ENCODE results near the gene SEPTIN12.

SEPTIN12 gene

DNA sequence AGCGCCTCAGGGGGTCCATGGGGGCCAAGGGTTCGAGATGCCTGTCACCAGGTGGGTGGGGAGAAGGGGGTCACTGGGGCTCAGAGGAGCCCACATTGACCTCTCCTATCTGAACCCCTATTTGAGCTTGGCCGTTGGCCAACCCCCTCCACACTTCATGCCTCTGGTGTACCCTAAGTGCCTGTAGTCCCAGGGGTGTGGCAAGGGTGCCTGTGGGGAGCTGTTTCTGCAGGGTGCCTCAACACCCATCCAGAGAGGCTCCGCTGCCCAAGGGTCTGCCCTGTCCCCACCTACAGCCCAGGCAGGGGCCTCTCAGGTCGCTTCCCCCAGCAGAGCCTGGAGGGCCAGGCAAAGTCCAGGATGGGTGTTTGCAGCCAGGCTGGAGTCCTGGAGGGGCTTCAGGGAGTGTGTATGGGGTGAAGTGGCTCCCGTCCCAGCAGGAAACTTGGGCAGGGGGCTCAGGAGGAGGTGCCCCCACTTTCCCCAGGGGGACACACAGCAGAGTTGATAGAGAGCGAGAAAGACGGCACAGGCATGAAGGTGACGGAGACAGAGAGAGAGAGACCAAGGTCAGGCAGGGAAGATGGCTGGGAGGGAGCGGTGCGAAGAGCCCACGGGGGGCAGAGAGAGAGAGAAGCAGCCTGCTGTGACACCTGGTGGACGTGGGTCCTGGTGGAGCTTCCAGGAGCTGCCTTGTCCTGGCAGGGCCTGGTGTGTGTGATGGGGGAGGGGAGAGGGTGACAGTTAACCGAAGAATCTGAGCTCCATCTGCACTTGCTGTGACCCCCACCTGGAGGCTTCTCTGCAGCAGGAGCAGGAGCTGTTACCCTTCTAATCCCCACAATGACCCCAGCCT lies at the start of gene SEPTIN12:
TSS of gene SEPTIN12 (minus strand) at position 719 of the 856 bp plus-strand sequence. CDS start at position 19, 700 bp downstream.
- no peak for DNase-seq

- no peak for DNase-seq
Observed at GRCh38 chr16:4836727-4837126, 48.6 kb upstream of the SEPTIN12 start.

GRCh38 chr16:4833584-4833983 lies 45.4 kb upstream of the SEPTIN12 start:
- DNase-seq = no peak

DNA sequence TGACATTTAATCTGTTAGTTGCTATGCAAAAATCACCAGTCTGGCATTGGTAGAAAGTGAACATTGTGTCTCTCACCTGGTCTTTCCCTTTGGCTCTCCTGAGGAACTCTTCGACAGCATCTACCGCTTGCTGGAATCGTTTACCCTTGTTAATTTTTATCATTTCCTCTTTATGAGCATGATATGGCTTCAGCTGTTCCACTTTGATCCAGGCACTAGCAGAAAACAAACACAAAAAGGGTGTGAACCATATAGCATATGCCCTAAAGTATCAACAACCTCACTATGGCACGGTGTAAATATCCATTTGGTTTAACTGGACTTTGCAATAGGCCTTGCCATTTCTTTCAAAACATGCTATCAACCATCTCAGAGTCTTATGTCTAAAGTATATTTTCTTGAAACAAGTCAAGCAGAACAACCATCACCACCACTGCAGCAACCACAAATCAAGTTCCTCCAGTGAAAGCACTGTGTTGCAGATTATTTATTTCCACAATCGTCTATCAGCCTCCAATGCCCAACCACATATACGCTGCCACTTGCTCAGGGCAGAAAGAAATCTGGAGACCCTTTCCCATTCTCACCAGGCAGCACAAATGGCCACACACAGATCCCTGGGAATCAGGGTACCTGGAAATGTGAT lies 44.7 kb upstream of the SEPTIN12 start:
- no peak for DNase-seq

DNA sequence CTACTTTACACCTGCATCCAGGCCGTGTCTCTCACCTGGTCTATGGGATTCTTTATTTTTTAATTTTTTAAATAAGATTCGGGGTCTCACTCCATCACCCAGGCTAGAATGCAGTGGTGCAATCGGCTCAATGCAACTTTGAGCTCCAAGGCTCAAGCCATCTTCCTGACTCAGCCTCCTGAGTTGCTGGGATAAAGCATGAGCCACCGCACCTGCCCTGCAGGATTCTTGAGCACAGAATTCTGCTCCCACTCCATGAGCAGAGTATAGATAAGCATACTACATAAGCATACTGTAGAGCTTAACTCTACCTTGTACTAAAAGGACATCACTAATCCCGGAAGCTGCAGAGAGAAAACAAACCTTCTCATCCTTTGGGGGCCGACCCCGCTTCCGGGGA lies 43.5 kb upstream of the SEPTIN12 start:
- DNase-seq = no peak

DNA sequence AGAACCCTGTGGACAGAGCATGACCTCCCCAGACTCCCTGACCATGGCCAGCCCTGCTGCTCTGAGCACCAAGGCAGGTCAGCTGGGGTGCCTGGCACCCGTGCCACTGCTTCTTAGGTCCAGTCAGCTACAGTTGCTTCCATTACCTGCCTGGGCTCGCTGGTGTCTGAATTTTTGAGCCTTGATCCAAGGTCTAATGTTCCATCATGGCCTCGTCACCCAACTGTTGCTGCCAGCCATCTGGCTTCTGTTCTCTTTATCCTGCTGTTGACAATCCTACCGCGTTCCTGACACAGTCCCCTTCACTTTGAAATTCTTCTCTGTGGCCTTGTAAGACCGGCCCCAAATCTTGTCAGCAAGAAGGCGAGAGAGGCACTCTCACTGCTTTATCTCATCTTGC lies 42.3 kb upstream of the SEPTIN12 start:
- no peak for DNase-seq

DNA sequence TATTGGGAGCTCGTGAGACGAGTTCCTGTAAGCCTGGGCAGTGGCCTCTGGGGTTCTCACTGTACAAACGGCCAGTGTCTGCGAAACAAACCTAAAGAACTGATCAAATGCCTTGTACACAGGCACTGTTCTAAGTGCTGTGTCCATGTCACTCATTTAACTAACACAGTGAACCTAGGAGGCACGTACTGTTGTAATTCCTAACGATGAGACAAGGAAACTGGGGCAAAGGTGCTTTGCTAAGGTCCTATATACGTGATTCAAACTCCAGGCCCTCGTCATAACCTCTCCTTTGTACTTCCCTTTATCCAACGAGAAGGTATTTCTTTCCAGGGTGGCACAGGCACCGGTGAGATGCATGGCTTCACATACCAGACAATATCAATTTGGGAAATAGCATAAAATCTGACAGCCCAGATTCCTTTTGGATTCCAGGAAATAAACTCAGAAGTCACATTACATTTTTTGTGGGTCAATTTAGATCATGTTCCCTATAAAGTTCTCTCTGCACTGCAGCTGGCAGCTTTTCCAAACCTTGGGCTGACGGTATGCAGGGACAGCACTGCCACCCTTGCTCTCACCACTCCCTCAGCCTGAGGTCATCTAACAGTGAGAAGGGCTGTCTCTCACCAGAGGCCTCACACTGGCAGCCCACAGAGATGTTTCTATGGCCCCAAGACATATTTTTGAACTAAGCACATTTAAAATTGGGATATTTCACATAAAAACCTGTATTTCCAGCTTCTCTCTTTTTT lies 40.6 kb upstream of the SEPTIN12 start:
- no peak for DNase-seq

GRCh38 chr16:4826980-4827379 lies 38.8 kb upstream of the SEPTIN12 start:
- DNase-seq = no peak

DNA sequence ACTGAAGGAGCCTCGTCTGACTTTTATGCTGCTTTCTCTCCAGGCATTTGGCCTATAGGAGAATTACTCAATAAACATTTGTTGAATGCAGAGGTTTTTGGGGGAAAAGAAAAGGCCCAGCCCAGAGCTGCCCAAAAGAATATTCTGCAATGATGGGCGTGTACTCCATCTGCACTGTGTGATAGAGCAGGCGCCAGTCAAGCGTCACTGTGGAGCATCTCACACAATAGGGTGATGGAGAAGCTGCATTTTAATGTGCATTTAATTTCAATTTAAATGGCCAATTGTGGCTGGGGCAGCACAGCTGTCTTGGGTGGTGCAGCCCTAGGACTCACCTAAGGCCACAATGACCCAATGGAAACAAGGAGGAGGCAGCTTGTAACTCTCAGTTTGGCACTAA lies 38.4 kb upstream of the SEPTIN12 start:
- DNase-seq = no peak

- DNase-seq = no peak
Observed at GRCh38 chr16:4825196-4825595, 37.1 kb upstream of the SEPTIN12 start.

GRCh38 chr16:4820652-4821051 lies 32.5 kb upstream of the SEPTIN12 start:
- DNase-seq = no peak

DNA sequence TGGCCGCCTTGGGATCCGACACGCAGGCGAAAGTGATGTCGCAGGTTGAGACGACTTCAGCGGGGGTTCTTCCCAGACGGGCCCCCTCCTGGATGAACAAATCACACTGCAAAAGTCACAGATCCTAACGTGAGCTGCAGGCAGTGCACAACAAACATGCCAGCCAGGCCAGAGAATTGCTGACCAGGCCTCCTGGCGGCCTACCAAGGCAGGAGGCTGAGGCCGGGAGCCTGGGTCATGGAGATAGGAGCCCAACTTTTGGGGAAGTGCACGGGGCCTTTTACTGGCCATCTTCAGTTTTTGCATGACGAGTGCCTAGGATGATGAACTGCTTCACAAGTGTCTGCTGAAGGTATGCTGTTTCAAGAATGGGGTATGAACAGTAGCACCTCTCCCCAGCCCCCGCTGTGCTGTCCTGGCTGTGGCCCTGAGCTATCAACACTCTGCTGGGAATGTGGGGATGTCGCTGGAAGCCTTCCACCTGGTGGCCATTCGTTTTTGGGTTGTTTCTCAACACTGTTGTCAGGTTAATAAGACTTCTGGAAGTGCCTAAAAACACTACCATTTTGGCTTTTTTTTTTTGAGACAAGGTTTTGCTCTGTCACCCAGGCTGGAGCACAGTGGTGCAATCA lies 26.5 kb upstream of the SEPTIN12 start:
- DNase-seq = no peak

GRCh38 chr16:4814046-4814445 lies 25.9 kb upstream of the SEPTIN12 start:
- no peak for DNase-seq

GRCh38 chr16:4813251-4814003 lies 25.3 kb upstream of the SEPTIN12 start:
- no peak for DNase-seq

DNA sequence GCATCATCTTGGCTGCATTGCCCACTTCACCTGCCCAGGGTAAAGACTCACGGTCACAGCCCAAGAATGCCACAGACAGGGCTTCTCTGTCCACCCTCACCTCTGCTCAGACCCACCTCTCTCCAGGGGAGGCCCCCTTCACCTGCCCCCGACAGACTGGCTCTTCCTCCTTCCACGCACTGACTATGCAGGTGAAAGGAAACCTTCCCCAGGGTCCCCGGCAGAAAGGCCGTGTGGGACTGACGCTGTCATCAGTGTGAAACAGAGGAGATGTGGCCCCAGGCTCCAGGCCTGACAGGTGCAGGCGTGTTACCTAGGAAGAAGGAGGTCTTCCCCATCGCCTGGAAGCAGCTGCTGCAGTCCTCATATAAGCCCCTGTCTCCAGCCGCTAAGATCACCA lies 23.6 kb upstream of the SEPTIN12 start:
- no peak for DNase-seq

- no peak for DNase-seq
Observed at GRCh38 chr16:4811242-4811641, 23.1 kb upstream of the SEPTIN12 start.

- no peak for DNase-seq
Observed at GRCh38 chr16:4806280-4806679, 18.1 kb upstream of the SEPTIN12 start.

DNA sequence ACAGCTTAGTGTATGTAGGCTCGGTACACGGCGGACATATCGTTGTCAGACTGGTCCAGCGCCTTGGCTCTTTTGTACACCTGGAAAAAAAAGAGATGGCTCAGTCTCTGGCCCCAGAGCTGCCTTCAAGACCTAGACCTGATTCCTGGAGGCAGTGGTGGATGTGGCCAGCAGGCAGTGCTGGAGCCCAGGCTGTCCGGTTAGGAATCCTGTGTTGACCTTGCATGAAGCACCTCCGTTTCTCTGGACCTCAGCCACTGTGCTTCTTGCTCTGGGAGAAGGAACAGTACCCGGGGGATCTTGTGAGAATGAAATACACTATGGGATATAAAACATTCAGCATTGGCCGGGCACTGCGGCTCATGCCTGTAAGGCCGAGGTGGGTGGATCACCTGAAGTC lies 17.1 kb upstream of the SEPTIN12 start:
- no peak for DNase-seq

GRCh38 chr16:4803898-4804762 lies 16.0 kb upstream of the SEPTIN12 start:
- DNase-seq = no peak

DNA sequence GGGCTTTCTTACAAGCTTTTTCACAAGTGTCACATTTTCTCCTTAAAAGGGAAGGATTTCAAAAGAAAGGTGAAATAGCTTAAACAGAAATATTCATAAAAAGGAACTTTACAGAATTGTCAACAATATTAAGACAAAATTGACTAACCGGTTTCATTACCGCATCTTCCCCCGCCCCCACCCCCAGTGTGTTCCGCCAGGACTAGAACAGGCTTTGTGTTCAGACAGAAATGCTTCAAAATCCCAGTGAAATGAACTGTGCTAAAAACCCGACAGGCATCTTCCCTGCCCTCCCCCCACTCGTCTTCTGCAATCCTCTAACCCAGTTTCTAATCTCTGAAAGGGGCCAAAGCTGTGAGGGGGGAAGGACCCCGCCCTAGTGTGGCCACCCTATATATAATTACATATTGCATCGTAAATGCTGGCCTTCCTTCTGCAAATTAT lies 15.3 kb upstream of the SEPTIN12 start:
- DNase-seq = no peak

DNA sequence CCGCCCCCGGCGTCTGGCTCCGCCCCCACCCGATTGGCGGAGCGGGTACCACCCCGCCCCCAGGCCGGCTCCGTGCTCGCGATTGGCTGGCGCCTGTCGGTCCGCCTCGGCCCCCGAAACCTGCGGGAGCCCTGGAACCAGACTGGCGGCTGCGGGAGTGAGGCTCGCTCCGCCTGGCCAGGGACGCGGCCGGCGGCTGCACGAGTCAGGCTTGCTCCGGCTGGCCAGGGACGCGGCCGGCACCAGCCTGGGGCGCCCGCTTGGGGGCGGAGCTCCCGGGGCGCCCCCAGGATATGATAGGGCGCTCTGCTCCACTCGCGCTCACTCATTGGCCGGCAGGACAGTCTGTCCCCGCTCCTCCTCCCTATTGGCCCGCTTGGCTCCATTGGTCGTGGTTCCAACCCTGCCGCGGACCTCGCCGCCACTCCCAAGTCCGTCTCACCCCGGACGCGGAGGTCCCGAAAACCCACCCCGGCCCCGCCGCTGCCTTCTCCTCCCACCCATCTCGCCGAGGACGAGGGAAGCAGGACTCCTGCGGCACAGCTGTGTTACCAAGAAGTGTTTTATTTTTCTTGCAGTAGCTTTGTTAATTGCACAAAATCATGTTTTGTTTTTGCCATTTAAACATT lies 14.6 kb upstream of the SEPTIN12 start:
- DNase-seq = peak; percentile 74
